Trophoblast cell (in vitro differentiated cells and primary cell): ENCODE results near the gene SIX3.

ENCODE experiments used
- DNase-seq, 2 donors: peaks; one replicate each; pipeline ENCODE4 v3.0.0-alpha.2; 2016
- H2AFZ ChIP-seq: 2 replicates; pipeline ENCODE4 v1.6.1; 2013; ENCODE audit warnings: low read length, moderate library complexity, mild to moderate bottlenecking; ENCODE audit not compliant: insufficient read depth, poor library complexity
- H2AK5ac ChIP-seq: 2 replicates; pipeline ENCODE4 v1.6.1; 2013; ENCODE audit warnings: mild to moderate bottlenecking, low read length
- H2BK120ac ChIP-seq: 2 replicates; pipeline ENCODE4 v1.6.1; 2013; ENCODE audit warnings: low read length, mild to moderate bottlenecking, moderate library complexity; ENCODE audit not compliant: insufficient read depth, poor library complexity
- H2BK12ac ChIP-seq: 2 replicates; pipeline ENCODE4 v1.6.1; 2013; ENCODE audit warnings: mild to moderate bottlenecking, low read length, moderate library complexity
- H2BK5ac ChIP-seq: 2 replicates; pipeline ENCODE4 v1.6.1; 2013; ENCODE audit warnings: low read length, low read depth, moderate library complexity, mild to moderate bottlenecking; ENCODE audit not compliant: poor library complexity
- H3K14ac ChIP-seq: 2 replicates; pipeline ENCODE4 v1.6.1; 2013; ENCODE audit warnings: mild to moderate bottlenecking, low read length
- H3K18ac ChIP-seq: 2 replicates; pipeline ENCODE4 v1.6.1; 2013; ENCODE audit warnings: mild to moderate bottlenecking, low read length
- H3K23ac ChIP-seq: 2 replicates; pipeline ENCODE4 v1.6.1; 2013; ENCODE audit warnings: low read length
- H3K27ac ChIP-seq: 2 replicates; pipeline ENCODE4 v1.5.1; 2013; ENCODE audit warnings: low read depth, mild to moderate bottlenecking, inconsistent platforms, low read length, moderate library complexity
- H3K27me3 ChIP-seq: 2 replicates; pipeline ENCODE4 v1.6.1; 2013; ENCODE audit warnings: inconsistent platforms, mild to moderate bottlenecking, low read length, moderate library complexity; ENCODE audit not compliant: insufficient read depth
- H3K36me3 ChIP-seq, 2 experiments: 1 replicate in 1 of 2; 2 replicates in 1 of 2; pipeline ENCODE4 v1.6.1; 2013; ENCODE audit warnings: low read length in 2 of 2, mild to moderate bottlenecking in 2 of 2, moderate library complexity in 1 of 2; ENCODE audit not compliant: insufficient read depth in 2 of 2, control insufficient read depth in 1 of 2
- H3K4ac ChIP-seq: 2 replicates; pipeline ENCODE4 v1.6.1; 2013; ENCODE audit warnings: low read depth, mild to moderate bottlenecking, low read length, moderate library complexity
- H3K4me1 ChIP-seq, 2 experiments: 1 replicate in 1 of 2; 2 replicates in 1 of 2; pipeline ENCODE4 v1.6.1; 2013; ENCODE audit warnings: low read length in 2 of 2, mild to moderate bottlenecking in 2 of 2, moderate library complexity in 1 of 2; ENCODE audit not compliant: insufficient read depth in 2 of 2, control insufficient read depth in 1 of 2
- H3K4me2 ChIP-seq: 2 replicates; pipeline ENCODE4 v1.6.1; 2013; ENCODE audit warnings: inconsistent platforms, mild to moderate bottlenecking, low read length, moderate library complexity
- H3K4me3 ChIP-seq: 2 replicates; pipeline ENCODE4 v1.5.1; 2013; ENCODE audit warnings: mild to moderate bottlenecking, low read depth, low read length, inconsistent platforms
- H3K79me1 ChIP-seq: one replicate; pipeline ENCODE4 v1.6.1; 2013; ENCODE audit warnings: low read length
- H3K79me2 ChIP-seq: 2 replicates; pipeline ENCODE4 v1.6.1; 2013; ENCODE audit warnings: low read length, mild to moderate bottlenecking; ENCODE audit not compliant: control insufficient read depth, insufficient read depth, poor library complexity
- H3K9ac ChIP-seq: 2 replicates; pipeline ENCODE4 v1.6.1; 2013; ENCODE audit warnings: mild to moderate bottlenecking, low read length
- H3K9me3 ChIP-seq: 2 replicates; pipeline ENCODE4 v1.6.1; 2013; ENCODE audit warnings: low read depth, mild to moderate bottlenecking, control low read depth, inconsistent platforms, low read length; ENCODE audit not compliant: insufficient read depth
- H4K12ac ChIP-seq: 2 replicates; pipeline ENCODE4 v1.6.1; 2013; ENCODE audit warnings: low read depth, mild to moderate bottlenecking, low read length, moderate library complexity
- H4K8ac ChIP-seq: 2 replicates; pipeline ENCODE4 v1.6.1; 2013; ENCODE audit warnings: low read depth, mild to moderate bottlenecking, low read length, moderate library complexity
- H4K91ac ChIP-seq: one replicate; pipeline ENCODE4 v1.6.1; 2013; ENCODE audit warnings: low read depth, mild to moderate bottlenecking, low read length, moderate library complexity
- WGBS: extraction: QIAGEN DNeasy Blood & Tissue Kit; methylation state at CpG from one replicate; pipeline ENCODE4 v1.1.7; 2013; ENCODE audit warnings: missing lambda C conversion rate; ENCODE audit not compliant: insufficient read length, insufficient coverage; ENCODE audit errors: extremely low coverage; 5-methylcytosine and 5-hydroxymethylcytosine counted together

Gene SIX3

DNA sequence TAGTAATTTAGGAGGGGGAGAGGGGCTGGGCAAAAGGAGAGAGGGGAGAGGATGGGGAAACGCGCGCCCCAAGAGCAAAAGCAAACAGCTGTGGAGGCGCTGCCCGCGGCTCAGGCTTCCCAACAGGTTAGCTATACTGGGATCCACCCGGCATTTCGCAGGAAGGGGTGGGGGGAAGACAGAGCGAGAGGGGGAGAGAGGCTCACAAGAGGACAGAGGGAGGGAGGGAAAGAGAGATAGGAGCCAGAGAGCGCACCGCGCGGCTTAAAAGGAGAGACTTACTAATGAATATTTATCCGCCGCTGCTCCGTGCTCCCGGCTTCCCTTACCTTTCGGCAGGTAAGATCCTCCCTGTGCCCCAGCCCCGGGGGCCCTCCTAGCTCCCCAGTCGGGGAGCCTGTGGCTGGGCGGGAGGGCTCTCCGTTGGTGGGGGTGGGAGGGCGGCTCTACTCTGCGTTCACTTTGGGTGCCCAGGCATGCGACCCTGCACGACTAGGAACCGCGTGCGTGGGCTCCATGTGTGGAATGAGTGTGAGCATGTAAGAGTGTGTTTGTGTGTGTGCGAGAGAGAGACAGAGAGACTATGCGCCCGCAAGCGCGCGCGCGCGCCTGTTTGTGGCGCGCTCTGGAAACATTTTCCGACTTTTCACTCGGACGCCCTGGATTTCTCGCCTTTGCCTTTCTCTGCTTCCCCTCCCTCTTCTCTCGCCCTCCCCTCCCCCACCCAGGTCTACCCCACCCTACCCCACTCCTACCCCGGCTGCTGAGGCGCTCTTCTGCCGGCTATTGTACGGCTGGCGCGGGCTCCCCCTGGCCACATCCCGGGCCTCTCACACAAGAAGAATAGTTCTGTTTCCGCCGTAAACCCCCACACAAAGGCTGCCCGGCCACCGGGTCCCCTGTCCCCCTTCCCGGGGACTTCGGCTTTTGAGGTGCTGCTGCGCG is 7.2 kb upstream of the SIX3 start:
- no peak overlapping the region for H4K91ac ChIP-seq
- no peak overlapping the region for H3K9ac ChIP-seq
- peaks cover 95% of the 10 kb centered on the region for H3K27me3 ChIP-seq
- no peak overlapping the region for H3K4me3 ChIP-seq
- no peaks in the 10 kb centered on the region for H3K79me2 ChIP-seq
- no peak overlapping the region for H2BK5ac ChIP-seq
- no peak overlapping the region for H4K12ac ChIP-seq
- H3K18ac ChIP-seq = no peak overlapping the region
- no peak overlapping the region for H3K23ac ChIP-seq
- peaks cover 10% of the 10 kb centered on the region in 2 experiments for H3K4me1 ChIP-seq
- H4K8ac ChIP-seq = no peak overlapping the region
- no peak overlapping the region for H3K4ac ChIP-seq
- peaks cover 9% of the 10 kb centered on the region for H3K9me3 ChIP-seq
- H3K79me1 ChIP-seq = no peaks in the 10 kb centered on the region
- no peak overlapping the region for H2AFZ ChIP-seq
- H3K36me3 ChIP-seq = no peaks in the 10 kb centered on the region
- no peak overlapping the region for H3K14ac ChIP-seq
- no peak overlapping the region for H3K27ac ChIP-seq
- no CpG with 5 or more reads among the region's 60 CpGs for WGBS
- no peak for DNase-seq
- H2BK12ac ChIP-seq = no peak overlapping the region
- H2AK5ac ChIP-seq = no peak overlapping the region
- H3K4me2 ChIP-seq = peak overlapping the region; percentile 20
- H2BK120ac ChIP-seq = no peak overlapping the region

- no peak overlapping the region for H3K14ac ChIP-seq
- no peaks in the 10 kb centered on the region for H3K79me2 ChIP-seq
- no peak overlapping the region for H4K91ac ChIP-seq
- no peak overlapping the region for H2BK120ac ChIP-seq
- H3K4ac ChIP-seq = no peak overlapping the region
- no peak overlapping the region for H3K27ac ChIP-seq
- H2BK5ac ChIP-seq = no peak overlapping the region
- no peak overlapping the region for H2AFZ ChIP-seq
- no peak overlapping the region for H3K9ac ChIP-seq
- H3K36me3 ChIP-seq = no peaks in the 10 kb centered on the region
- H4K12ac ChIP-seq = no peak overlapping the region
- H3K4me1 ChIP-seq = peaks cover 8% of the 10 kb centered on the region in 2 experiments
- no peaks in the 10 kb centered on the region for H3K79me1 ChIP-seq
- H2AK5ac ChIP-seq = no peak overlapping the region
- H3K27me3 ChIP-seq = peaks cover 95% of the 10 kb centered on the region
- H3K4me3 ChIP-seq = no peak overlapping the region
- no peak overlapping the region for H2BK12ac ChIP-seq
- no peak overlapping the region for H4K8ac ChIP-seq
- WGBS = no CpG with 5 or more reads among the region's 48 CpGs
- no peak overlapping the region for H3K23ac ChIP-seq
- peaks cover 9% of the 10 kb centered on the region for H3K9me3 ChIP-seq
- H3K4me2 ChIP-seq = peak overlapping the region; percentile 20
- H3K18ac ChIP-seq = no peak overlapping the region
- DNase-seq = no peak
Observed at GRCh38 chr2:44934983-44935728, 6.3 kb upstream of the SIX3 start.

- no peak overlapping the region for H3K27ac ChIP-seq
- no peak overlapping the region for H3K9ac ChIP-seq
- no peak overlapping the region for H3K4me3 ChIP-seq
- H4K91ac ChIP-seq = no peak overlapping the region
- H3K79me2 ChIP-seq = no peaks in the 10 kb centered on the region
- no peak overlapping the region for H3K23ac ChIP-seq
- H3K4me2 ChIP-seq = no peak overlapping the region
- H3K27me3 ChIP-seq = peaks cover 95% of the 10 kb centered on the region
- H3K9me3 ChIP-seq = peaks cover 9% of the 10 kb centered on the region
- H3K18ac ChIP-seq = no peak overlapping the region
- no peak overlapping the region for H2AFZ ChIP-seq
- H3K4me1 ChIP-seq = peaks cover 8% of the 10 kb centered on the region in 2 experiments
- no peak overlapping the region for H2BK5ac ChIP-seq
- H3K36me3 ChIP-seq = no peaks in the 10 kb centered on the region
- no peak overlapping the region for H2AK5ac ChIP-seq
- H2BK12ac ChIP-seq = no peak overlapping the region
- H4K8ac ChIP-seq = no peak overlapping the region
- H3K79me1 ChIP-seq = no peaks in the 10 kb centered on the region
- H3K4ac ChIP-seq = no peak overlapping the region
- no peak overlapping the region for H4K12ac ChIP-seq
- H3K14ac ChIP-seq = no peak overlapping the region
- H2BK120ac ChIP-seq = no peak overlapping the region
- no peak for DNase-seq
- WGBS = no CpG with 5 or more reads among the region's 27 CpGs
Observed at GRCh38 chr2:44935729-44936098, 5.8 kb upstream of the SIX3 start.

DNA sequence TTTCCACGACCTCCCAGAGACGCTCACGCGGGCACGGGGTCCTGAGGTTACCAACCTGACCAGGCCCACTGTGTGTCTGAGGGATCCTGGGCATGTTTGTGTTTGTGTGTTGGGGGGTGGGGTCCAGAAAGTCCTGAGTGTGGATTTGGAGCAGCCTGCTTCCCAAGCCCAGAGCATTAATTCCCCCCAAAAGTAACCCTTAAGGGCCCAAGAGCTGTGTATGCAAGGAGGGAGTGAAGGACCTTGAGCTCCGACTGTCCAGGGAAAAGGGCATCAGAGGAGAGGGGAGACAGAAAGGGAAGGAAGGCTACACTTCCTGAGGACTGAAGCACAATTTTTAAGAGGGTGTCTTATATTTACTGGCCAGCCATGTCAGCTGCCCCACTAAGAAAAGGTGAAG is 5.2 kb upstream of the SIX3 start:
- Histone ChIP-seq H2AFZ (no peak overlapping the region), H3K27me3 (peaks cover 96% of the 10 kb centered on the region), H3K9me3 (peaks cover 9% of the 10 kb centered on the region), H2BK120ac (no peak overlapping the region), H3K27ac (no peak overlapping the region), H3K36me3 (no peaks in the 10 kb centered on the region), H3K79me2 (no peaks in the 10 kb centered on the region), H3K79me1 (no peaks in the 10 kb centered on the region), H3K4ac (no peak overlapping the region), H3K4me3 (no peak overlapping the region), H3K4me2 (no peak overlapping the region), H2BK12ac (no peak overlapping the region), H3K9ac (no peak overlapping the region), H4K91ac (no peak overlapping the region), H4K8ac (no peak overlapping the region), H3K18ac (no peak overlapping the region), H3K4me1 (peaks cover 8% of the 10 kb centered on the region in 2 experiments), H3K14ac (no peak overlapping the region), H4K12ac (no peak overlapping the region), H2AK5ac (no peak overlapping the region), H3K23ac (no peak overlapping the region), H2BK5ac (no peak overlapping the region)
- WGBS = no CpG with 5 or more reads among the region's 6 CpGs
- DNase-seq = no peak
